PC-9 (cell line): Measurements from ENCODE around the gene LRRFIP1. TPM values are rescaled to one million over a fixed set of nuclear protein-coding genes. Genes with fewer than 3 reads are reported as not detected.

Source experiments
- BruUV-seq: library from RNA; stranded (reverse); fragments of 400-500 nt; replicated peaks from 2 replicates; lab custom pipeline; 2021; lab: Mats Ljungman, UMichigan
- CTCF ChIA-PET: fragments of 300-600 bp; sonication (Branson Sonifier 250); formaldehyde crosslinking; loops from one replicate; lab custom pipeline; 2022; ENCODE audit warnings: antibody characterized with exemption; lab: Charles Lee
- POLR2A ChIA-PET: fragments of 300-600 bp; sonication (Branson Sonifier 250); formaldehyde crosslinking; loops from one replicate; lab custom pipeline; 2022; ENCODE audit warnings: antibody characterized with exemption; ENCODE audit not compliant: unreplicated experiment; lab: Charles Lee
- DNase-seq, 2 experiments: peaks; one replicate each; pipeline versions ENCODE4 v3.0.0 to v3.0.0-alpha.2; 2015 to 2022; ENCODE audit warnings: mixed read lengths in 1 of 2
- H2AFZ ChIP-seq: fragments of 200-600 bp; sonication (generic); 2 replicates; pipeline ENCODE4 v1.8.1; 2017; ENCODE audit warnings: antibody characterized with exemption
- H3F3A ChIP-seq: fragments of 200-600 bp; sonication (generic); 2 replicates; pipeline ENCODE4 v1.8.1; 2017; ENCODE audit warnings: antibody characterized with exemption, mild to moderate bottlenecking, low read depth; ENCODE audit not compliant: insufficient read depth
- H3K27ac ChIP-seq: fragments of 200-600 bp; sonication (generic); 2 replicates; pipeline ENCODE4 v1.6.1; 2016; ENCODE audit warnings: mixed run types
- H3K27me3 ChIP-seq: fragments of 200-600 bp; sonication (generic); 2 replicates; pipeline ENCODE4 v1.6.1; 2016; ENCODE audit warnings: low read depth, mixed run types; ENCODE audit not compliant: insufficient read depth
- H3K36me3 ChIP-seq: fragments of 200-600 bp; sonication (generic); 2 replicates; pipeline ENCODE4 v1.6.1; 2016; ENCODE audit warnings: low read depth, mixed run types
- H3K4me1 ChIP-seq: fragments of 200-600 bp; sonication (generic); replicated peaks from 2 replicates; pipeline ENCODE4 v1.6.1; 2016; ENCODE audit warnings: mixed run types; ENCODE audit not compliant: insufficient read depth
- H3K4me2 ChIP-seq: fragments of 200-600 bp; sonication (generic); 2 replicates; pipeline ENCODE4 v1.6.1; 2017; ENCODE audit warnings: mixed run types
- H3K4me3 ChIP-seq: fragments of 200-600 bp; sonication (generic); 2 replicates; pipeline ENCODE4 v1.6.1; 2016; ENCODE audit warnings: mixed run types
- H3K79me2 ChIP-seq: fragments of 200-600 bp; sonication (generic); 2 replicates; pipeline ENCODE4 v1.6.1; 2017; ENCODE audit warnings: low read depth, mixed run types
- H3K9me2 ChIP-seq: fragments of 200-600 bp; sonication (generic); 2 replicates; pipeline ENCODE4 v1.8.1; 2017; ENCODE audit warnings: mild to moderate bottlenecking; ENCODE audit not compliant: insufficient read depth
- H3K9me3 ChIP-seq: fragments of 200-600 bp; sonication (generic); 2 replicates; pipeline ENCODE4 v1.8.1; 2016; ENCODE audit warnings: low read depth; ENCODE audit not compliant: insufficient read depth
- H4K20me1 ChIP-seq: fragments of 200-600 bp; sonication (generic); 2 replicates; pipeline ENCODE4 v1.8.1; 2017; ENCODE audit not compliant: insufficient read depth
- CTCF ChIP-seq: fragments of 200-600 bp; sonication (generic); conservative IDR thresholded peaks from 2 replicates; pipeline ENCODE4 v1.6.1; 2017; ENCODE audit warnings: mixed run types, antibody characterized with exemption, mild to moderate bottlenecking, moderate library complexity
- EZH2 ChIP-seq: fragments of 200-600 bp; sonication (generic); IDR thresholded peaks from 2 replicates; pipeline ENCODE4 v1.8.0; 2017; ENCODE audit warnings: antibody characterized with exemption, low read depth
- intact Hi-C: fragments of 100-400 bp; cut with micrococcal nuclease; formaldehyde crosslinking; loops from one replicate; pipeline ENCODE4 v1.10.0; 2022; ENCODE audit not compliant: unreplicated experiment
- total RNA-seq: library from RNA; stranded (reverse); gene quantifications from 2 replicates; pipeline ENCODE4 v1.2.3, GENCODE V29; 2021

The LRRFIP1 gene
- total RNA-seq, 1 experiment from 2014 or later: 238 TPM

DNA sequence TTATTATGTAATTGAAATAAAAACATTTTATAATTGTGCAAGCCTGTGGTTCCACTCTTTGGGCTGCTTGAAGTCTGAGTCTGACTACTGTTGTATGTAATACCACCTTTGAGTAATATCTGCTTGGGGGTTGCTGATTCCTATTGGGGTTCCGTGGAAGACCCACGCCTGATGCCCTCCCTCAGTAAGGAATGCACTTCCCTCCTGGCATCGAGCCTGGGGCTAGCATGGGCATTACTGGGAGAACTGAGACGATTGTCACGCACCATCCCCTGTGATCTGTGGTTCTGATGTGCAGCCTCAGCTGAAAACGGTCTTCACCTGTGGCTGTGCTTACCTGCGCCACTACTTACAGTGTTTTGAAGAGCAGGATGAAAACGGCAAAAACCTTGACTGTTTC is 138.5 kb downstream of the LRRFIP1 start:
- Histone ChIP-seq H3K36me3 (peaks cover 29% of the 10 kb centered on the region), H3K9me3 (no peaks in the 10 kb centered on the region), H3F3A (peaks cover 7% of the 10 kb centered on the region; the same call in 1 of the 2 replicates), H3K27ac (no peak overlapping the region), H3K79me2 (no peaks in the 10 kb centered on the region), H4K20me1 (peaks cover 22% of the 10 kb centered on the region), H3K9me2 (no peaks in the 10 kb centered on the region), H3K4me2 (no peak overlapping the region), H3K4me1 (no peaks in the 10 kb centered on the region; the same call in 1 of the 2 replicates), H3K27me3 (no peaks in the 10 kb centered on the region), H3K4me3 (no peak overlapping the region), H2AFZ (no peak overlapping the region)
- POLR2A ChIA-PET: interaction anchor here (0.7 kb wide), 2 partner anchors 27 to 44 kb away, joined by 4 to 36 read pairs; no protein-coding TSS in a partner anchor
- BruUV-seq: no TSS peak
- intact Hi-C loops: no loop called here
- DNase-seq: no peak
- CTCF ChIA-PET: no interaction called here
- TF ChIP-seq EZH2 (no peak), CTCF (no peak)

GRCh38 chr2:237766340-237766739 is 139.0 kb downstream of the LRRFIP1 start:
- Histone ChIP-seq H3F3A (peaks cover 7% of the 10 kb centered on the region; the same call in 1 of the 2 replicates), H3K27ac (no peak overlapping the region), H3K9me3 (no peaks in the 10 kb centered on the region), H4K20me1 (peaks cover 22% of the 10 kb centered on the region), H3K4me2 (no peak overlapping the region), H3K79me2 (no peaks in the 10 kb centered on the region), H3K27me3 (no peaks in the 10 kb centered on the region), H3K36me3 (peaks cover 27% of the 10 kb centered on the region), H3K4me3 (no peak overlapping the region), H3K4me1 (no peaks in the 10 kb centered on the region; the same call in 1 of the 2 replicates), H2AFZ (no peak overlapping the region), H3K9me2 (no peaks in the 10 kb centered on the region)
- no TSS peak for BruUV-seq
- no peak for TF ChIP-seq EZH2
- TF ChIP-seq CTCF: no peak
- no peak for DNase-seq
- ChIA-PET CTCF (interaction anchor here (0.6 kb wide), 1 partner anchor 43 kb away, joined by 3 read pairs; no protein-coding TSS in a partner anchor), POLR2A (interaction anchor here (0.5 to 0.7 kb wide), 2 partner anchors 27 to 92 kb away, joined by 4 to 11 read pairs; no protein-coding TSS in a partner anchor)
- intact Hi-C loops: no loop called here

GRCh38 chr2:237772513-237772912 is 145.1 kb downstream of the LRRFIP1 start:
- Histone ChIP-seq H3K27ac (no peak overlapping the region), H3K9me3 (no peaks in the 10 kb centered on the region), H3K4me1 (no peaks in the 10 kb centered on the region), H3K4me3 (no peak overlapping the region), H3K27me3 (no peaks in the 10 kb centered on the region), H4K20me1 (peaks cover 29% of the 10 kb centered on the region), H2AFZ (no peak overlapping the region), H3K4me2 (no peak overlapping the region), H3K79me2 (no peaks in the 10 kb centered on the region), H3K36me3 (peaks cover 25% of the 10 kb centered on the region), H3F3A (peaks cover 12% of the 10 kb centered on the region), H3K9me2 (no peaks in the 10 kb centered on the region)
- POLR2A ChIA-PET: no interaction called here
- intact Hi-C loops: loop anchor here (10.0 kb wide), 1 partner anchor 618 kb away; no protein-coding TSS in a partner anchor
- BruUV-seq: no TSS peak
- CTCF ChIA-PET: no interaction called here
- TF ChIP-seq EZH2 (no peak), CTCF (no peak)
- DNase-seq: no peak
